Left cardiac atrium (tissue), 4 donors: ENCODE measurements around the gene MOV10L1. TPM values are rescaled to one million over a fixed set of nuclear protein-coding genes. Genes with fewer than 3 reads are reported as not detected.

ENCODE experiments used
- ATAC-seq, 2 donors: fragments of 200-7000 bp; cut with Tn5 transposase; one replicate each; pipeline ENCODE4 v1.9.1; 2020; ENCODE audit warnings: mild to moderate bottlenecking in 2 of 2, moderate library complexity in 2 of 2
- DNase-seq: peaks from one replicate; pipeline ENCODE4 v3.0.0-alpha.2; 2020
- intact Hi-C, 2 donors: fragments of 100-400 bp; cut with DNase I; formaldehyde crosslinking; loops; one replicate each; pipeline versions ENCODE4 v1.14.1 to v1.15.1; 2022 to 2023
- long read RNA-seq: library from polyadenylated mRNA; unstranded; transcript quantifications from one replicate; pipeline ENCODE4 v2.0.0, GENCODE V29; 2021
- total RNA-seq, 2 donors: library from RNA; stranded (reverse); fragmentation: NEBNext Ultra II Directional; extraction: Animal tissue kit (Norgen Biotek cat#: 25700); gene quantifications; one replicate each; pipeline ENCODE4 v1.2.1, GENCODE V29; 2021
- donor health status: DM: no; HTN: yes; CAD: no.
- donor health status: DM: no; HTN: yes; CAD: no; lungs with severe emphysema.
- donor health status: DM: yes; HTN: yes; CAD: no.
- donor health status: Dilated cardiomyopathy.

MOV10L1 gene
- 1 to 10 TPM in 1 of 2 donors, under 1 TPM in 1; 0.71 to 1.2 TPM for total RNA-seq
- long read RNA-seq, result 0 reads

GRCh38 chr22:50089682-50090411 lies at the start of gene MOV10L1:
TSS of gene MOV10L1 (plus strand) at chr22:50090006. CDS start at chr22:50090089, 83 bp downstream.
- DNase-seq, result peak; percentile 54
- intact Hi-C loops, result no loop called here
- peak in 1 of 2 donors; percentile 65 for ATAC-seq

GRCh38 chr22:50040717-50041116 lies 49.1 kb upstream of the MOV10L1 start:
- DNase-seq (no peak), ATAC-seq (no peak)
- intact Hi-C loops, result no loop called here

- DNase-seq, result no peak
- no peak for ATAC-seq
- intact Hi-C loops, result no loop called here
These were observed 48.3 kb upstream of the MOV10L1 start for GRCh38 chr22:50041361-50042065.

- ATAC-seq (no peak), DNase-seq (no peak)
- intact Hi-C loops, result no loop called here
These were observed 45.2 kb upstream of the MOV10L1 start for GRCh38 chr22:50044485-50045118.

GRCh38 chr22:50045211-50046018 lies 44.4 kb upstream of the MOV10L1 start:
- ATAC-seq, result no peak
- no peak for DNase-seq
- intact Hi-C loops, result no loop called here

- DNase-seq (no peak), ATAC-seq (no peak)
- intact Hi-C loops, result no loop called here
These were observed 43.8 kb upstream of the MOV10L1 start for GRCh38 chr22:50046019-50046415.

- intact Hi-C loops, result no loop called here
- no peak for DNase-seq
- ATAC-seq, result no peak
These were observed 43.1 kb upstream of the MOV10L1 start for GRCh38 chr22:50046481-50047245.

GRCh38 chr22:50047346-50047745 lies 42.5 kb upstream of the MOV10L1 start:
- intact Hi-C loops, result no loop called here
- ATAC-seq (no peak), DNase-seq (no peak)

- intact Hi-C loops, result no loop called here
- no peak for DNase-seq
- ATAC-seq, result no peak
These were observed 41.6 kb upstream of the MOV10L1 start for GRCh38 chr22:50048061-50048765.

GRCh38 chr22:50048836-50049235 lies 41.0 kb upstream of the MOV10L1 start:
- no peak for ATAC-seq
- intact Hi-C loops, result no loop called here
- DNase-seq, result no peak

- no peak for ATAC-seq
- peak; percentile 9 for DNase-seq
- intact Hi-C loops, result no loop called here
These were observed 40.3 kb upstream of the MOV10L1 start for GRCh38 chr22:50049299-50050195.

- intact Hi-C loops, result no loop called here
- DNase-seq (no peak), ATAC-seq (no peak)
These were observed 37.9 kb upstream of the MOV10L1 start for GRCh38 chr22:50051930-50052329.

- intact Hi-C loops, result no loop called here
- ATAC-seq, result no peak
- no peak for DNase-seq
These were observed 35.9 kb upstream of the MOV10L1 start for GRCh38 chr22:50053861-50054260.

GRCh38 chr22:50056214-50056972 lies 33.4 kb upstream of the MOV10L1 start:
- no peak for ATAC-seq
- intact Hi-C loops, result no loop called here

GRCh38 chr22:50057278-50058060 lies 32.3 kb upstream of the MOV10L1 start:
- ATAC-seq (no peak), DNase-seq (no peak)
- intact Hi-C loops, result no loop called here

More at GRCh38 chr22:50056214-50056972, 33.4 kb upstream of the MOV10L1 start:
- DNase-seq, result no peak
